ENCODE measurements around the gene GSS.

DNA sequence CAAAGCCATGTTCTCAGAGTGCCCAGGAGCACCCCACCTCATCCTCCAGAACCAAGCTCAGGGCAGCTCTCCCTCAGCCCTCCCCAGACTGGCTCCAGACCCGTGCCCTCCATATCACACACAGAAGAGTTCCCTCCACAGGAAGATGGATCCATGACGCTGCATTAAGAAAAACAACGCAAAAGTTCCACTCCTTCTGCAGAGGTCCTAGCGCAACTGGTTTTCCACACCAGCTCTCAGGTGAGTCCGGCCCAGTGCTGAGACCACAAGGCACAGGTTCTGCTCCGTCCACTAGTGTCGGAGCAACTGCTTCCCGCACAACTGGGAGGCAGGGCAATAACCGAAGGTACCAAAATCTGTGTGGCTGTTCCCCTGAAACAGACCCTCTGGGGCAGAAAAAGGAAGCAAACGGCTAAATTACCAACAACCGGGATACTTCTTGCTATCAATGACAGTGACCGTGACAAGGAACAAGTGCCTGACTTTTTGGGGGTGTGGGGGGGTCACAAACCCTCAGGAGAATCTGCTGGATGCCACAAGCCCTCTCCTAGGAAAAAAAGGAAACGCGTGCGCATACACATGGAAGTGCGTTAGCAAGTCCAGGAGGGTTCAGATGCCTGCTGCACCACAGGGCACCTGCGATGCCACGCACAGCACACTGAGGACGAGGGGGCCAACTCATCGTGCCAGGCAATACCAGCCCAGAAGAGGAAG lies 49.3 kb upstream of the GSS start:
- TF ChIP-seq, protein P1, sequence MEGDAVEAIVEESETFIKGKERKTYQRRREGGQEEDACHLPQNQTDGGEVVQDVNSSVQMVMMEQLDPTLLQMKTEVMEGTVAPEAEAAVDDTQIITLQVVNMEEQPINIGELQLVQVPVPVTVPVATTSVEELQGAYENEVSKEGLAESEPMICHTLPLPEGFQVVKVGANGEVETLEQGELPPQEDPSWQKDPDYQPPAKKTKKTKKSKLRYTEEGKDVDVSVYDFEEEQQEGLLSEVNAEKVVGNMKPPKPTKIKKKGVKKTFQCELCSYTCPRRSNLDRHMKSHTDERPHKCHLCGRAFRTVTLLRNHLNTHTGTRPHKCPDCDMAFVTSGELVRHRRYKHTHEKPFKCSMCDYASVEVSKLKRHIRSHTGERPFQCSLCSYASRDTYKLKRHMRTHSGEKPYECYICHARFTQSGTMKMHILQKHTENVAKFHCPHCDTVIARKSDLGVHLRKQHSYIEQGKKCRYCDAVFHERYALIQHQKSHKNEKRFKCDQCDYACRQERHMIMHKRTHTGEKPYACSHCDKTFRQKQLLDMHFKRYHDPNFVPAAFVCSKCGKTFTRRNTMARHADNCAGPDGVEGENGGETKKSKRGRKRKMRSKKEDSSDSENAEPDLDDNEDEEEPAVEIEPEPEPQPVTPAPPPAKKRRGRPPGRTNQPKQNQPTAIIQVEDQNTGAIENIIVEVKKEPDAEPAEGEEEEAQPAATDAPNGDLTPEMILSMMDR (conservative IDR thresholded peaks at IDR 0.05; ENCODE audit: low read depth, low read length) = no peak
- no peak for TF ChIP-seq EZH2 (IDR thresholded peaks at IDR 0.05; ENCODE audit: low read length, unreplicated experiment)
- TF ChIP-seq EZH2phosphoT487 (IDR thresholded peaks at IDR 0.05; ENCODE audit: borderline replicate concordance, low read length) = no peak
